Measurements from ENCODE around the gene GALNS.
"Not testable (repeated sequence)": the region's sequence is repeated elsewhere in the genome, so short reads cannot be mapped to it uniquely, and the experiment has no call there.

Gene GALNS

DNA sequence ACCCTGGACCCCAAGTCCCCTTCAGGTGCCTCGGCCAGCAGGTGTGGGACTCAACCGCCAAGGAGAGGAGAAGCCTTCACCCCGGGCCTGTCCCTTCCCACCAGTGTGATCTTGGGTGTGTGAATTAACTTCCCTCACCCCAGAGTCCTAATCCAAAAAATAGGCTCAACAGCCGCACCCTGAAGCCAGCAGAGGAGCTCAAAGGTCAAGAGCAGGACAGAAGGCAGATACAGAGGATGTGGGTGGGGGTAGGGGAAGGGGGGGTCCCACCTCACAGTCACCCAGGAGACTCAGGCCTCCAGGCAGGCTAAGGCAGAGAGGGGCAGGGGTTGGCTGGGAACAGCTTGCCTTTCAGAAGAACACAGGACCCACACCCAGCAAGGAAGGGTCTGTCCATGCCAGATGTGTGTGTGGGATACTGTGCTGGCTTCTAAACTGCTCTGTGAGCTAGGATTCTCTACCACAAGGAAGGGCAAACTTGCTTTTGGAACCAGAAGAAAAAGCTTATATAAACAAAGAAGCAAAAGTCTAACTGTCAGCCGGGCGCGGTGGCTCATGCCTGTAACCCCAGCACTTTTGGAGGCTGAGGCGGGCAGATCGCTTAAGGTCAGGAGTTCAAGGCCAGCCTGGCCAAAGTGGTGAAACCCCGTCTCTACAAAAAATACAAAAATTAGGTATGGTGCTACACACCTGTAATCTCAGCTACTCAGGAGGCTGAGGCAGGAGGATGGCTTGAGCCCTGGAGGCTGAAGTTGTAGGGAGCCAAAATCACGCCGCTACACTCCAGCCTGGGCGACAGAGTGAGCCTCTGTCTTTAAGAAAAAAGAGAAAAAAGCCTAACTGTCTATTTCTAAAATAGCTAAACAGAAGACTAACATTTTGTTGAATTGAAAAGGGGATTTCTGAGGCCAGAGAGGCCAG is 76.3 kb downstream of the GALNS start:
- DNase-seq: no peak

DNA sequence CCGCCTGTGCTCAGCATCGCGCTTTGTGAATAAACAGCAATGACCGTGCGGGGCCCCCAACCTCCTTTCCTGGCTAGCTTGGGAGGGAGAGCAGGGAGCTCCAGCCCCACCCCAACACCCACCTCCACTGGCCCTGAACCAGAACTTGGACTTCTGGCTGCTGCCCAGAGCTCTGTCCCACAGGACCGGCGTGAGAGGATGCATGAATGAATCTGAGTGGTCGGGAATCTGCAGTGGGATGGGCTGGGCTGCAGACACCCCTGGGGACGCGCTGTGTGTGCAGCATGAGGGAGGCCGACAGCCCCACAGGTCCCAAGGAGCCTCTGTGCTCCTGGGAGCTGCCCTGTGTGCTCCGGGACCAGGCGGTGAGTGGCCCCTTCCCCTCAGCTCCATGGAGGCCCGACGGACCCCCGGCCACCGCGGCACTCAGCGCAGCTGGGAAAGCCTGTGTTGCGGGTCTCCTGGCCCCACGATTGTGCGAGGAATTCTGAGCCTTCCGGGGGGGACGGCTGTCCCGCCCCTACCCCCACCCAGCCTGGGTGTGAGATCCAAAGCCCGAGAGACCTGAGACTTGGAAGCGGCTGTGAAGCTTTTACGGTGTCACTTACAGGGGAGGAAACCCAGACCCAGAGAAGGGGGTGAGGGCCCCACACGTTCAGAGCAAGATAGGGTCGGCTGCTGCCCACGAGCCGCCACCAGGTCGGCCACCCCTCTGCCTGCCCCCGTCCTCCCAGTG is 77.2 kb downstream of the GALNS start:
- DNase-seq: no peak

DNA sequence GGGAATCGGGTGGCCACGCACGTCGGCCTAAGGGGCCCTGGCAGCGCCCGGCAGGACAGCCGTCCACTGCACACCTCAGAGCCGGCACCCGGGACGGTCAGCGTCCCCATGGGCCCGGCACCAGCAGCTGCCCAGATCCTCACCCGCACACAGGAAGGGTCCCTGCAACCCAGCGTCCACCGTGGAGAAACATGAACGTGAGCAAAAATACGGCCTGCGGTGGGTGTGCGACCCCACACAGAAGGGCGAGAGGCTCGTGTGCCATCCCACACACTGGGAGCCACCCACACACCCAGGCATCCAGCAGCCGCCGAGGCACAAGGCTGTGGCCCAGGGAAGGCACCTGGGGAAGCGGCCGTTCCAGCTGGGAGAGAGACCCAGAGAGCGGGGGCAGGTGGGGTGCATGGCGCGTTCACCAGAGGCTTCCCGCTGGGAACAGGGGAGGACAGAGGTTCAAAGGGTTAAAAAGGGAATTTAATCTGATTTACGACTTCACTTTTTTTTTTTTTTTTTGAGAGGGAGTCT is 78.1 kb downstream of the GALNS start:
- no peak for DNase-seq

DNA sequence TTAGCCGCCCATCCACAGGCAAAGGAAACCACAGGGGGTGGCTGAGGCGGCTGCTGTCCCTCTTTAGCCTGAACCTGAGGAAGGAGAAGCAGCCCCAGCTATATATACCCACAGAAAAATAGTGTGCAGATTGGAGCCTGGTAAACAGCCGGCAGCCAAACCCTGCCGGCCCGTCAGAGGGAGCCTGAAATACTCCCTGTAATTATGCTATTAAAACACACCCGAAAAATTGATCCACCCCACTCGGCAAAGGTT is 78.5 kb downstream of the GALNS start:
- DNase-seq: no peak

DNA sequence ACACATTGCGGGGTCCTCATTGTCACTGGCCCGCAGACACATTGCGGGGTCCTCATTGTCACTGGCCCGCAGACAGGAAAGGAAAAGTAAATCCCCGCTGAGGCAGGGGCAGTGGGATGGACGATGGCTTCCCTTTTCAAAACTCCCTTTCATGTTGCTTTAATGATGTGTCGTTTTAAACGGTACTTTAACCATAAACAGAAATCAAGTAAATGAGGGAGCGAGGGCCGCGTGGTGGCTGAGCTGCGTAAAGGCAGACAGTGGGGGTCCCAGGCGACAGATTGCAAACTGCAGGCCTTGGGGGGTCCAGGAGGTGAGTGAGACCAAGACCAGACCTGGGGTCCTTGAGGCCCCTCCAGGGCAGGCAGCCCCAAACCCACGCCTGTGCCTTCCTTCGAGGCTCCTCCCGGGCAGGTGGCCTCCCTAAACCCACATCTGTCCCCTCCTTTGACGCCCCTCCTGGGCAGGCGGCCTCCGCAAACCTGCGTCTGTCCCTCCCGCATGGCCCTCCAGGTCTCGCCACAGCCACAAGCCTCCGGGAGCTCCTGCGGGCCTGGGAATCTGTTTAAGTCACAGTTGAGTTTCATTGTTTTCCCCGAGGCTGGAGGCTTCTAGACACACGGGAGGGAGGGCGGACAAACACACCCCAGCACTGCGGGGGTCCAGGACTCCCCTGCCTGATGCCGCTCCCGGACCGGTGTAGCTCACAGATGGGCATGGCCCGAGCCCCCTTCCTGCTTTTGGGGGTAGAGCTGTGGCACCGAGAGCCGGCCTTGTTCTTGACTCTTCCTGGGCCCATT is 79.1 kb downstream of the GALNS start:
- no peak for DNase-seq

DNA sequence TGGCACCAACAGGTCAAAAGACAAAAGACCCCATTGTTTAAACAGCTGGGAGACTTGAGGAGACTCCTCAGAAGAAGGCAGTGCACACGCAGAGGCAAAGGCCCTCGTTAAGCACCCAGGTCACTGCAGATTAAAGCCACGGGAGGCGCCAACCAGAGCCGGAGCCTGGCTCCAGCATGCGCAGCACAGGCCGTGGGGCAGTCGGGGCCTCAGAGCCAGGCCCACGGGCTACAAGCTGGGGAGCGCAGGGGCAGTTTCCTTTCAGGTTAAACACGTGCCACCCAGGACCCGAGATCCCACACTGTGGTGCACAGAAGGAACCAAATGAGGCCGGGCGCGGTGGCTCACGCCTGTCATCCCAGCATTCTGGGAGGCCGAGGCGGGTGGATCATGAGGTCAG is 80.9 kb downstream of the GALNS start:
- no peak for DNase-seq

DNA sequence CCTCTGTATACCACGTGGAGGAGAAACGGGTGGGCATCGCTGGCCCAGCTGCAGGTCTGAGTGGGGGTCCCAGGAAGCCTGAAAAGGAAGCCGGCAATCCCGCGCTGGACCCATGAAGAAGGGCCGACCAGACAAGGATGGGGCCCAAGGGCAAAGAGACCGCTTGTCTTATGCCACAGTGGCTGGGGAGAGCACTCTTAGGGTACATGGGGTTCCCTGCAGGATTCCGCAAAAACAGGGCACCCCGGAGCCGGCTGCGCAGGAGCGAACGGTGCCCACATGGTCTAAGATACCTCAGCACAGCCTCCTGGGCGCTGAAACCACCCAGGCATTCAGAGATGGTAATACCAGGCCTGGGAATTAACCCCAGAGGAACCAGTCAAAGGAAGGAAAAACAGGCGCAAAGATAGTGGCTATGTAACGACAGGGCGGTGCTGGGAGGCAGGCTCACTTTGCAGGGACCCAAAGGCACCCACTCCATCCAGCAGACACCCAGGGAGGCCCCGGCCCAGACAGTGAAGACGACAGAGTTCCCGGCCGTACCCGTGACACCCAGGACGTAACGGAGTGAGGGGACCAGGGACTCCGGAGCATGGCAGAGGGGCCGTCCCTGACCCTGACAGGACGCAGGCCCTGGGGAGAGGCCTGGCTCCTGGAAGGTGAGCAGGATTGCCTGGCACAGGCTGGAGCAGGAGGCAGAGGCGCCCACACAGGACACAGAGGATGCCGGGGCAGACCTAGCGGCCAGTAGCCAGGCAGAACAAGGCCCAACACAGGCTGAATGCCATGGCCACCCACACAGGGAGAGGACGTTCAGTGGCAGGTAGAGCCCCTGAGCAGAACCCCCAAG is 82.0 kb downstream of the GALNS start:
- no peak for DNase-seq

DNA sequence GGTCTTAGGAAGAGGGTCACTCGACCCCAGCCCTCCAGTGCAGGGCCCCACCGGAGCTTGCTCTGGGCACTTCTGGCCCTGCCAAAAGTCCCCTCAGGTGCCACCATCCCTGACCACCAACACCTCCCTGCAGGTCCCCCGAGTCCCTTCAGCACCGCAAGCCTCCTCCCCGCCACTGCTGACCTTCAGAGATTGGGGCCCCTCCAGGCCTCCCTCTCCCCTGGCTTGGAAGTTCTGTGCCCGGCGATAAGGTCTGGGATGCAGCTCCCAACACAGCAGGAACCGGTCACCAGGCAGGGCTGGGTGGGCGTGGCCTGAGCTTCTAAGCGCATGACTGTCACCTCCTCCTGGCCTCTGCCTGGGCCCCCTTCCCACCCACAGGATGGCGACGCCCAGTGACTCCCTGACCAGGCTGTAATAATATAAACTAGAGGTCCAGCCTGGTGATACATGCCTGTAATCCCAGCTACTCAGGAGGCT is 82.9 kb downstream of the GALNS start:
- peak; percentile 94 for DNase-seq

DNA sequence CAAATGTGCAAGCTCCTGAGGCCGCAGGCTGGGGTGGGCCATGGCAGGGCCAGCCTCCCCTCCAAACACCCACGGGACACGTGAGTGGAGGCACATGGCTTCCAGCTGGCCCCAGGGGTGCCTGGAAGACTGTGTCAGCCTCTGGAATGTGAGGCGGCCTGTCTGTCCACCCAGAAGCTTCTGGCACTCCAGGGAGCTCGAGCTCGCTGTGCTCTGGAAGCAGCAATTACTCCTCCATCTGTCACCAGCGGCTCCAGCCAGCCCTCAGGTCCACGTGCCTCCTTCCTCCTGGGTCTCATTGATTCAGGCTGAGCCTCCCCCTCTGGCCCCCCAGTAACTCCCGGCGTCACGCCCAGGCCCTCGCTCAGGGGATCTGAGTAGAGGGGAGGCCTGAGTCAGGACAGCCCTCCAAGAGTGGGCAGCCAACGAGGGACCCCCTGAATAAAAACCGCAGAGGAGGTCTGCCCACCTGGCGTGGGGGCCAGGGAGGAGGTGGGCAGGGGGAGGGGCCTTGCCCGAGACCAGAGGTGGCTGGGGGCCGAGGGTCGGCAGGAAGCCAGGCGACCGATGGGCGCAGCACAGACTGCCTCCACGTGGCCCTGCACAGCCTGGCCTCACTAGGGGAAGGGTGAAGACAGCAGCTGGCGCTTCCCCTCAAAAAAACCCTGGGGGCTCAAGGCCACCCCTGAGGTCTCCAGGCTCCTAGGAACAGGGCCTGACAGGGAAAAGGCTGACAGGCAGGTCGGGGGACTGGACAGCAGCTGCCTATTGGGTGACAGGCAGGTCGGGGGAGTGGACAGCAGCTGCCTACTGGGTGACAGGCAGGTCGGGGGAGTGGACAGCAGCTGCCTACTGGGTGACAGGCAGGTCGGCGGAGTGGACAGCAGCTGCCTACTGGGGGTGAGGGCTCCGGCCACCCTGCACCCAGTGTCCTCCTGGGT is 83.6 kb downstream of the GALNS start:
- DNase-seq: peak; percentile 96

DNA sequence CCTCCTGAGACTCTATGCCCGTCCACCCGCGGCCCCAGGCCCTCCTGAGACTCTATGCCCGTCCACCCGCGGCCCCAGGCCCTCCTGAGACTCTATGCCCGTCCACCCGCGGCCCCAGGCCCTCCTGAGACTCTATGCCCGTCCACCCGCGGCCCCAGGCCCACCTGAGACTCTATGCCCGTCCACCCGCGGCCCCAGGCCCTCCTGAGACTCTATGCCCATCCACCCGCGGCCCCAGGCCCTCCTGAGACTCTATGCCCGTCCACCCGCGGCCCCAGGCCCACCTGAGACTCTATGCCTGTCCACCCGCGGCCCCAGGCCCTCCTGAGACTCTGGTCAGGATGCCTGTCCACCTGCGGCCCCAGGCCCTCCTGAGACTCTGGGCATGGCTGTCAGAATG is 85.0 kb downstream of the GALNS start:
- DNase-seq: not testable (repeated sequence)

DNA sequence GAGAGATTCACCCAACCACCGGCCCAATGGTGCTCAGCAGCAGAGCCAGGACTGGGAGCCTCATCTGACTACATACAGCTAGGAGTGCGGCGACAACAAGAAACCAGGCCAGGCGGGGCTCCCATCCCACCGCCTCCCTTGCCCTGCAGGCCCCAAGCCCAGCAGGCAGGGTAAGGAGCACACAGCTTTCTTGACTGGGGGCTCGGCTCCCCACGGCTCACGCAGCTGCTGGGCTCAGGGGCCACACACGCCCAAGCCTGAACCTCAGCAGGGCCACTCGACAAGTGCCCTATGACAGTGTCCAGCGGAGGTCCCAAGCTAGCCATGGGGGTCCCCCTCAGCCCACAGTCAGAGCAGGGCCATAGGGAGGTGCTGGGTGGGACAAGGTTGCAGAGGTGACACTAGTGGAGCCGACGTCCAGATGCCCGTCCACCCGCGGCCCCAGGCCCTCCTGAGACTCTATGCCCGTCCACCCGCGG is 85.4 kb downstream of the GALNS start:
- DNase-seq: no peak

DNA sequence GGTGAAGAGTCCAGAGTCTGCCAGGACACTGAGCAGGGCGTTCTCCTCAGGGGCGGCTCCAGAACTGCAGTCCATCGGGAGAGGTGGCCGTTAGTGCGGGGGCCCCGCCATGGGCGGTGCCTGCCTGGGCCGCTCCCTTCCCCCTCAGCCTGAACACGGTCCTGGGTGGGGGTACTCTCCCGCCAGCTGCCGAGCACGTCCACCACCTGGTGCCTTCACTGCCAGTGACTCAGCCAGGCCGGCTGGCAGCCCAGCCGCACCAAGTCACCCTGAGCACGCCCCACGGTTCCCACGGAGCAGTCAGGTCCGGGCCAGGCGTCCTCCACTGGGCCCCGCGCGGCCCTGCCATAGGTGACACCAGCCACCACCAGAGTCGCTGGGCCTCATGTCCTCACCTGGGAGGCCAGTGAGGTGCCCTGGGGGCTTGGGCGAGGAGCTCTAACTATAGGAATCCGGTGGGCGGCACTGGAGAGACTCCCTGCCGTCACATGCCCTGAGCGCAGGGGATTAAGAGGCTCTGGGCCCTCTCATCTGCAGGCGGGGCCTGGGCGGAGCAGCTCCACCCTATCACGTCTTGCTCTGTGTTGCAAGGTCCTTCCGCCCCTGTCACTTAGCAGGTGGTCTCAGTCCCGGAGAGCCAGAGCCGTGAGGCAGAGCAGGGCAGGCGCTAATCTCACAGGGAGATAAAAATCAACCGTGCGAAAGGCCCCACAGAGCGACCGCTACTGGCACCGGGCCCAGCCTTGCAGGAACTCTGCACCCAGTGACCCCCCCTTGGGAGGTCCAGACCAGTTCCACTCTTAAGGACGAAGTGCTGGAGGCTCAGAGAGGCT is 86.1 kb downstream of the GALNS start:
- peak; percentile 68 for DNase-seq

DNA sequence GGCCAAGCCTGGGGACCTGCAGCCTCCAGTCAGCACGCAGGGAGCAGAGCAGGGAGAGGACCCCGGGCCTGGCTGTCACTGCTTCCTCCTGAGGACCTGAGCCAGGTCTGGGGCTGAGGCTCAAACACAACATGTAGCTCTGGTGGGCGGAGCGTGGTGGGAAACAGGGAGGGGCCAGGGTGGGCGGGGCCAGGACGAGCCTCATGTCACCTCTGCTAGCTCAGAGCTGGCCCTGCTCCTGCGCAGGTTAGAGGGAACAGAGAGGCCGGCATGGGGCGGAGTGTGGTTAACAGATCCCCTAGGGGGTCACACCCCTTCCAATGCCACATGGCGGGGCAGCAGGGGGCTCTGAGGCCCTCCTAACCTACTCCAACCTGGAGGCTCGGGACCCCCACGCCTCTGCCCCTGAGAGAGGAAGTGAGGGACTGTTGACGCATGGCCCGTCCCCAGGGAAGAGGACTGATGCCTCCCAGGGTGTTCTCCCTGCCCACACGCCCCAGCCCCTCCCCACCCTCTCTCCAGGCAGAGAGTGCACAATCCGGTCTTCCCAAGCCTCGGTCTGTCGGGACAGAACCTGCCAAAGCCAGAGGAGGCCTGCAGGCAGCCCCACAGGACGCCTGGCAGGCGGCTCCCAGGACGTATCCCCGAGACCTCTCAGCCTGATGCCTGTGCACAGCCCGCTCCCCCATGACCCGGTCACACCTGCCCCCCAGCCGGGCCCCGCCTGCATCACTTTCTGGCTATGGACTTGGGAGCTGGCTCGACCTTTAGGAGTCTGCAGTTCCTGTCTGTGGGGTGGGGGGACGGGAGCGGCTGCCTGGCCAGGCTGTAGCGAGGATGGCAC is 86.9 kb downstream of the GALNS start:
- no peak for DNase-seq

DNA sequence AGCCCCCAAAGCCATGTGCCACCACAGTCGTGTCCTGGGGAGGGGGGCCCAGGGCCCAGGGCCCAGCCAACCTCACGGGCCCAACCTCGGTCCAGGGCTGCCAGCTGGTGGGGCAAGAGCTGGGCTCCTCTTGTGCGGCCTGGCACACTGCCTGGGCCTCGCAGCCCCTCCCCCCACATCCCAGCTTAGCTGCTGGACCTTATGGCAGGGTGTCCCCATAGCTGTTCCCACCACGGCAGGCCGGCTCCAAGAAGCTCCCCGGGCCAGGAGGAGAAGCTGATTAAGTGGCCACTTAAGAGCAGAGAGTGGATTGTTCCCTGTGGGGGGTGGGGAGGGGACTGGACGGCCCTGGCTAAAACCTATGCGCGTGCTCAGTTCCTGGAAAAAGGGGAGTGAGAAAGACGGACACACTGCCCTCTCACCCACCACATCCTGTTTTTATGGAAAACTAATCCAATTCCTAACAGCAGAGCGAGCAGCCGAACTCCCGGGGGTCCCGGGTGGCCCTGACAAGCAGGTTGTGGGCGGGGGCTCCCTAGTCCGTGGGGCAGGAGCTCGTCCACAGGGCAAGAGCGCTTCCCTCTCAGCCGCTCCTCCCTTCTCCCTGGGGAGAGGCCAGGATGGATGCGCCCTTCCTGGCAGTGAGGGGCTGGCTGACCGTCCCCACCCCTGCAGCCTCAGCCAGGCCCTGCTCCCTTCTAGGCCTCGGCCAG is 88.5 kb downstream of the GALNS start:
- no peak for DNase-seq

DNA sequence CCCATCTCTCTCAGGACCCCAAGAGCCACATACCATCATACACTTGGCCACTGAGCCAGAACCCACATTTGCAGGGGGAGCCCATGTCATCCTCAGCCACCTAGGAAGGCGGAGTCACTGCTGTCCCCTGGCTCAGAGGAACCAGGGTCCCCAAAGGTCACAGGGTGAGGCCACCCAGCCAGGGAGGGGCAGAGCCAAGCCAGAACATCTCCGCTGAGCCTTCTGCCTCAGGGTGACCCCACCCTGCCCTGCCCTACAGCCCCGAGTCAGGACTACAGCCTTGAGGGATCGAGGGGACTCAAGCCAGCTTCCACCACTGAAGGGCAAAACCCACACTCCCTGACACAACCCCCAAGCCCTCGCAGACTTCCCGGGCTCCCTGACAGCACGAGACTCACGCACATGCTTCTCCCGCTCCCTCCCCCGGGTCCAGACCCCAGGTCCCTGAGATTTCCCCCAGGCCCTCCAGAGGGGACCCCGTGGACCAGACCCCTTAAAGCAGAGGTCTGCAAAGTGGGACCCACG is 89.1 kb downstream of the GALNS start:
- no peak for DNase-seq

DNA sequence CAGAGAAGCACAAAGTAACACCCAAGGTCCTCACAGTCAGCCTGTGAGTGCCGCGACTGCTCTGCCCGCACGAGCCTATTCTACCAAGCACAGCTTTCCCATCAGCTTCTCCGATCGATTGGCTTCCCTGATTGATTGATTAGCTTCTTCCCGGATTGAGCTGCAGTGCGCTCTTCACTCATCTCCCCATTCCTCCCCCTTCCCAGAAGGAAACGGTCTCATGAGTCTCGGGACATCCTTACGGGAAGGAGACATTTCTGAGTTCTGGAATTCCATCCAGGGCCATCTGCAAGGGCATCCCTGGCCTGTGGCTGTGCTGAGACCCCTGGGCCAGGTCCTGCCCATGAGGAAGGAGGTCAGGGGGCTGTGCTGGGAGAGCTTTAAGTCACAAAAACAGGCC is 89.8 kb downstream of the GALNS start:
- DNase-seq: no peak

DNA sequence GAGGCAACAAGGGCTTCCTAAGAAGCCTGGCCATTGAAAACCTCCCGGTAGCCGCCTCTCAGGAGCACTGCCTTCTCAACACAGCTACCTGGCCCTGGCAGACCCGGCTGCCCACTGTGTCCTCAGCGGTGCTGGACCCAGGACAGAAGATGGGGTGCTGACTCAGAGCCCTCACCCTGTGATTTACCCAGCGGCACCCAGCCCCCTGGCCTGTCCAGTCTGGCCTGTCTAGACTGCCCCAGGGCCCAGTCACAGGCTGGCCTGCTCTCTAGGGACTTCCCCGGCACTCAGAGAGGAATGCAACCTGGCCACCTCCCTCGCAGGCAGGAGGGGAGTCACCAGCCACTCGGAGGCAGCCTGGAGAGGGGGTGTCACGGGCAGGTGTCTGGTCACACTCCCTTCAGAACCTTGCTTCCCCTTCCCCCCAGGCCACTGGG is 91.8 kb downstream of the GALNS start:
- DNase-seq: no peak

DNA sequence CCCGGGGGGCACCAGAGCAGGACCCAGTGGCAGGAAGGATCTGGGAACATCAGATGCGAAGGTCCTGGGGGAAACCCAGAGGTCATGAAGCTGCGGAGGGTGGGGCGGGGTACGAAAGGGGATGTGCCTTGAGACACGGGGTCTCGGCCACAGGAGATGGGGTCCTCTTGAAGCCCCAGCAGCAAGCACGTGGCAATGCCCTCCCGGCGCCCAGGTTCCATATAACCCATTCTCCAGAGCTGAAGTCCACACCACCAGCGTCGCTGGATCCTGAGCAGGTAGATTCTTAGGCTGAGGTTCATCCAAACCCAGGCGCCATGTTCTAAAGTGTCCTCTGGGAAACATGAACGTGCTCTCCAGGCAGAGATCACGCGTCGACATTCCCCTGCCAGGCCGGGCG is 92.7 kb downstream of the GALNS start:
- no peak for DNase-seq
